NT2/D1 (cell line): ENCODE measurements around the gene EMP2.
"Not testable (repeated sequence)": the region's sequence is repeated elsewhere in the genome, so short reads cannot be mapped to it uniquely, and the experiment has no call there.

Source experiments
- DNase-seq: peaks from one replicate; pipeline ENCODE4 v3.0.0-alpha.2; 2011; ENCODE audit warnings: low read depth, low spot score
- H3K27me3 ChIP-seq: 2 replicates; pipeline ENCODE4 v1.6.0; 2011; ENCODE audit warnings: mild to moderate bottlenecking; ENCODE audit not compliant: insufficient read length, insufficient read depth
- H3K36me3 ChIP-seq: 2 replicates; pipeline ENCODE4 v1.6.1; 2011; ENCODE audit warnings: mild to moderate bottlenecking, low read length, mixed read lengths; ENCODE audit not compliant: insufficient read depth, insufficient read length
- H3K4me1 ChIP-seq: 2 replicates; pipeline ENCODE4 v1.5.1; 2011; ENCODE audit not compliant: insufficient read depth, insufficient read length
- H3K4me3 ChIP-seq: 2 replicates; pipeline ENCODE4 v1.5.1; 2011; ENCODE audit warnings: low read depth; ENCODE audit not compliant: insufficient read length
- H3K9ac ChIP-seq: 2 replicates; pipeline ENCODE4 v1.6.0; 2011; ENCODE audit warnings: low read depth; ENCODE audit not compliant: insufficient read length
- H3K9me3 ChIP-seq: 2 replicates; pipeline ENCODE4 v1.5.1; 2011; ENCODE audit warnings: mild to moderate bottlenecking, low read length; ENCODE audit not compliant: insufficient read depth
- SUZ12 ChIP-seq: IDR thresholded peaks from 2 replicates; pipeline ENCODE4 v1.6.1; 2011; ENCODE audit not compliant: insufficient read length, insufficient read depth; ENCODE audit errors: extremely low read depth
- YY1 ChIP-seq: IDR thresholded peaks from 2 replicates; pipeline ENCODE4 v1.6.1; 2011; ENCODE audit not compliant: insufficient read length, insufficient read depth
- ZNF274 ChIP-seq: IDR thresholded peaks from 2 replicates; pipeline ENCODE4 v1.6.1; 2011; ENCODE audit warnings: mild to moderate bottlenecking, low read depth, low read length

Gene EMP2

GRCh38 chr16:10539236-10539635 is 41.2 kb downstream of the EMP2 start:
- H3K27me3 ChIP-seq: no peaks in the 10 kb centered on the region
- no peaks in the 10 kb centered on the region for H3K9me3 ChIP-seq
- no peak overlapping the region for H3K4me3 ChIP-seq
- H3K36me3 ChIP-seq: peaks cover 61% of the 10 kb centered on the region
- TF ChIP-seq YY1 (no peak), ZNF274 (no peak), SUZ12 (no peak)
- H3K4me1 ChIP-seq: no peaks in the 10 kb centered on the region
- H3K9ac ChIP-seq: no peak overlapping the region
- DNase-seq: no peak

GRCh38 chr16:10538583-10538982 is 41.8 kb downstream of the EMP2 start:
- no peak for TF ChIP-seq ZNF274
- no peak for TF ChIP-seq SUZ12
- TF ChIP-seq YY1: no peak
- no peaks in the 10 kb centered on the region for H3K27me3 ChIP-seq
- H3K36me3 ChIP-seq: peaks cover 64% of the 10 kb centered on the region
- no peaks in the 10 kb centered on the region for H3K9me3 ChIP-seq
- DNase-seq: no peak
- no peaks in the 10 kb centered on the region for H3K4me1 ChIP-seq
- H3K4me3 ChIP-seq: no peak overlapping the region
- no peak overlapping the region for H3K9ac ChIP-seq

DNA sequence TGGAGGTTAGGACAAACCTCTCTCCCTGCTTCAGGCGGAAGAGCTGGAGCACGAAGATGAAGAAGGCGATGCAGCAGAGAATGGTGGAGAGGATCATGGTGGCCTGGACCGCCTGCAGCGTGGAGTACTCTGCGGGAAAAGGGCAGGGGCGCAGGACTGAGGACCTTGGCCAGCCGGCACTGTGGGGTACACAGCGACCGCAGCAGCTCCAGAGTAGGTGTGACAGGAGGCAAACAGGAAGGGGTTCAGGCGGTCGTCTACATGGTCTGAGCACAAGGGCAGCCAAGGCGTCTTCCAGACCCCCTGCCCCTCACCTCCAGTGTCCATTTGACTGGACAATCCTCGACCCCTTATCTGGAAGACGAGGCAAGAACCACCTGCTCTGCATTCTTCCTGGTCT is 42.5 kb downstream of the EMP2 start:
- DNase-seq: no peak
- H3K4me1 ChIP-seq: no peaks in the 10 kb centered on the region
- no peak overlapping the region for H3K9ac ChIP-seq
- no peaks in the 10 kb centered on the region for H3K9me3 ChIP-seq
- TF ChIP-seq YY1: no peak
- TF ChIP-seq ZNF274: no peak
- TF ChIP-seq SUZ12: no peak
- no peaks in the 10 kb centered on the region for H3K27me3 ChIP-seq
- peaks cover 59% of the 10 kb centered on the region for H3K36me3 ChIP-seq
- no peak overlapping the region for H3K4me3 ChIP-seq

- H3K27me3 ChIP-seq: no peaks in the 10 kb centered on the region
- TF ChIP-seq SUZ12: no peak
- no peak for TF ChIP-seq YY1
- no peak for TF ChIP-seq ZNF274
- peaks cover 68% of the 10 kb centered on the region for H3K36me3 ChIP-seq
- H3K9me3 ChIP-seq: no peaks in the 10 kb centered on the region
- no peaks in the 10 kb centered on the region for H3K4me1 ChIP-seq
- no peak overlapping the region for H3K9ac ChIP-seq
- H3K4me3 ChIP-seq: no peak overlapping the region
- DNase-seq: no peak
Observed at GRCh38 chr16:10536814-10537389, 43.5 kb downstream of the EMP2 start.

DNA sequence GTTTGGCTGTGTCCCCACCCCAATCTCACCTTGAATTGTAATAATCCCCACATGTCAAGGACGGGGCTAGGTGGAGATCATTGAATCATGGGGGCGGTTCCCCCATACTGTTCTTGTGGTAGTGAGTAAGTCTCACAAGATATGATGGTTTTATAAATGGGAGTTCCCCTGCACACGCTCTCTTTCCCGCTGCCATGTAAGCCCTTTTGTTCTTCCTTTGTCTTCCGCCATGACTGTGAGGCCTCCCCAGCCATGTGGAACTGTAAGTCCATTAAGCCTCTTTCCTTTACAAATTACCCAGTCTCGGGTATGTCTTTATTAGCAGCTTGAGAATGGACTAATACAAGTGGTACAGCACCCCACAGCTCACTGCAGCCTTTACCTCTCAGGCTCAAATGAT is 44.1 kb downstream of the EMP2 start:
- not testable (repeated sequence) for DNase-seq, H3K4me1 ChIP-seq, H3K9ac ChIP-seq

GRCh38 chr16:10535461-10535860 is 44.9 kb downstream of the EMP2 start:
- TF ChIP-seq ZNF274: no peak
- no peak for TF ChIP-seq SUZ12
- TF ChIP-seq YY1: no peak
- no peaks in the 10 kb centered on the region for H3K27me3 ChIP-seq
- no peaks in the 10 kb centered on the region for H3K9me3 ChIP-seq
- no peak for DNase-seq
- peaks cover 66% of the 10 kb centered on the region for H3K36me3 ChIP-seq
- no peaks in the 10 kb centered on the region for H3K4me1 ChIP-seq
- H3K4me3 ChIP-seq: no peak overlapping the region
- no peak overlapping the region for H3K9ac ChIP-seq

More for the DNA sequence above, 44.1 kb downstream of the EMP2 start:
- H3K4me3 ChIP-seq, H3K9me3 ChIP-seq, H3K27me3 ChIP-seq: not testable (repeated sequence)
- peaks cover 68% of the 10 kb centered on the region for H3K36me3 ChIP-seq

GRCh38 chr16:10534748-10535147 is 45.6 kb downstream of the EMP2 start:
- Histone ChIP-seq H3K4me3 (no peak overlapping the region), H3K36me3 (peaks cover 67% of the 10 kb centered on the region), H3K4me1 (no peaks in the 10 kb centered on the region), H3K27me3 (no peaks in the 10 kb centered on the region), H3K9me3 (no peaks in the 10 kb centered on the region), H3K9ac (no peak overlapping the region)
- TF ChIP-seq SUZ12 (no peak), ZNF274 (no peak), YY1 (no peak)
- no peak for DNase-seq

- not testable (repeated sequence) for H3K27me3 ChIP-seq, H3K9me3 ChIP-seq, H3K9ac ChIP-seq, DNase-seq, H3K4me3 ChIP-seq, H3K4me1 ChIP-seq
- H3K36me3 ChIP-seq: peaks cover 61% of the 10 kb centered on the region
Observed at GRCh38 chr16:10533612-10534011, 46.8 kb downstream of the EMP2 start.
